OCI-LY7 (cell line): Measurements from ENCODE around the gene REEP6. TPM values are rescaled to one million over a fixed set of nuclear protein-coding genes. Genes with fewer than 3 reads are reported as not detected.

ENCODE experiments used
- BruUV-seq: library from RNA; stranded (reverse); fragments of 400-500 nt; replicated peaks from 2 replicates; lab custom pipeline; 2021; lab: Mats Ljungman, UMichigan
- CTCF ChIA-PET: fragments of 300-600 bp; sonication (Branson Sonifier 250); formaldehyde crosslinking; loops from one replicate; lab custom pipeline; 2022; ENCODE audit warnings: antibody characterized with exemption; ENCODE audit not compliant: unreplicated experiment; lab: Charles Lee
- POLR2A ChIA-PET: fragments of 300-600 bp; sonication (Branson Sonifier 250); formaldehyde crosslinking; loops from one replicate; lab custom pipeline; 2022; ENCODE audit warnings: antibody characterized with exemption; lab: Charles Lee
- DNase-seq: peaks from one replicate; pipeline ENCODE4 v3.0.0-alpha.2; 2015; ENCODE audit warnings: low spot score
- H2AFZ ChIP-seq: fragments of 200-600 bp; sonication (generic), shearing (Covaris generic); 2 replicates; pipeline ENCODE4 v1.6.1; 2014; ENCODE audit warnings: mild to moderate bottlenecking, antibody characterized with exemption, low read length, moderate library complexity
- H3K27ac ChIP-seq: fragments of 200-600 bp; sonication (generic); 2 replicates; pipeline ENCODE4 v1.5.1; 2014; ENCODE audit warnings: mixed run types, low read depth, mild to moderate bottlenecking, moderate library complexity, low read length, inconsistent platforms; ENCODE audit not compliant: poor library complexity, severe bottlenecking
- H3K36me3 ChIP-seq: fragments of 200-600 bp; sonication (generic); 2 replicates; pipeline ENCODE4 v1.6.1; 2014; ENCODE audit warnings: mild to moderate bottlenecking, antibody characterized with exemption, low read length, moderate library complexity, mixed read lengths; ENCODE audit not compliant: insufficient read depth
- H3K4me1 ChIP-seq: fragments of 200-600 bp; sonication (generic); 2 replicates; pipeline ENCODE4 v1.5.1; 2014; ENCODE audit warnings: mild to moderate bottlenecking, low read length; ENCODE audit not compliant: insufficient read depth, poor library complexity, severe bottlenecking
- H3K4me2 ChIP-seq: fragments of 200-600 bp; sonication (generic); 2 replicates; pipeline ENCODE4 v1.6.1; 2014; ENCODE audit warnings: mild to moderate bottlenecking, low read length
- H3K4me3 ChIP-seq: fragments of 200-600 bp; sonication (generic); 2 replicates; pipeline ENCODE4 v1.5.1; 2014; ENCODE audit warnings: mild to moderate bottlenecking, low read depth, low read length; ENCODE audit not compliant: poor library complexity, severe bottlenecking
- H3K79me2 ChIP-seq: fragments of 200-600 bp; sonication (generic); 2 replicates; pipeline ENCODE4 v1.6.1; 2016; ENCODE audit warnings: low read depth, mild to moderate bottlenecking, low read length, moderate library complexity, mixed read lengths; ENCODE audit not compliant: insufficient read depth
- H3K9me2 ChIP-seq: fragments of 200-600 bp; sonication (generic); 2 replicates; pipeline ENCODE4 v1.6.1; 2016; ENCODE audit warnings: mild to moderate bottlenecking, low read length, mixed read lengths; ENCODE audit not compliant: insufficient read depth
- H3K9me3 ChIP-seq: fragments of 200-600 bp; sonication (generic); 2 replicates; pipeline ENCODE4 v1.6.1; 2014; ENCODE audit warnings: mild to moderate bottlenecking, mixed run types, low read length, mixed read lengths
- H4K20me1 ChIP-seq: fragments of 200-600 bp; sonication (generic); 2 replicates; pipeline ENCODE4 v1.6.1; 2014; ENCODE audit warnings: mild to moderate bottlenecking, antibody characterized with exemption, low read length, moderate library complexity, mixed read lengths; ENCODE audit not compliant: insufficient read depth
- EZH2phosphoT487 ChIP-seq: fragments of 200-600 bp; sonication (generic); IDR thresholded peaks from 2 replicates; pipeline ENCODE4 v1.6.1; 2018; ENCODE audit warnings: low read depth, borderline replicate concordance, mild to moderate bottlenecking, mixed run types, antibody characterized with exemption, low read length, moderate library complexity, mixed read lengths
- intact Hi-C: fragments of 100-400 bp; cut with micrococcal nuclease; formaldehyde crosslinking; loops from one replicate; pipeline ENCODE4 v1.10.0; 2022; ENCODE audit not compliant: unreplicated experiment
- total RNA-seq, 2 experiments: library from RNA; depleted of rRNA in 1 of 2; stranded (reverse); fragments of >200 nt in 1 of 2; shearing (Covaris generic) in 1 of 2; gene quantifications; 2 replicates each; pipeline ENCODE4 v1.2.3, GENCODE V29; 2014 to 2022
- TF ChIP-seq, protein P1 (sequence below): fragments of 200-600 bp; sonication (generic); conservative IDR thresholded peaks from 2 replicates; pipeline ENCODE4 v1.5.1; 2014; ENCODE audit warnings: mild to moderate bottlenecking, antibody characterized with exemption, low read length, moderate library complexity, mixed read lengths

The REEP6 gene
- total RNA-seq, 2 experiments from 2014 or later = 1.3 to 3.6 TPM

DNA sequence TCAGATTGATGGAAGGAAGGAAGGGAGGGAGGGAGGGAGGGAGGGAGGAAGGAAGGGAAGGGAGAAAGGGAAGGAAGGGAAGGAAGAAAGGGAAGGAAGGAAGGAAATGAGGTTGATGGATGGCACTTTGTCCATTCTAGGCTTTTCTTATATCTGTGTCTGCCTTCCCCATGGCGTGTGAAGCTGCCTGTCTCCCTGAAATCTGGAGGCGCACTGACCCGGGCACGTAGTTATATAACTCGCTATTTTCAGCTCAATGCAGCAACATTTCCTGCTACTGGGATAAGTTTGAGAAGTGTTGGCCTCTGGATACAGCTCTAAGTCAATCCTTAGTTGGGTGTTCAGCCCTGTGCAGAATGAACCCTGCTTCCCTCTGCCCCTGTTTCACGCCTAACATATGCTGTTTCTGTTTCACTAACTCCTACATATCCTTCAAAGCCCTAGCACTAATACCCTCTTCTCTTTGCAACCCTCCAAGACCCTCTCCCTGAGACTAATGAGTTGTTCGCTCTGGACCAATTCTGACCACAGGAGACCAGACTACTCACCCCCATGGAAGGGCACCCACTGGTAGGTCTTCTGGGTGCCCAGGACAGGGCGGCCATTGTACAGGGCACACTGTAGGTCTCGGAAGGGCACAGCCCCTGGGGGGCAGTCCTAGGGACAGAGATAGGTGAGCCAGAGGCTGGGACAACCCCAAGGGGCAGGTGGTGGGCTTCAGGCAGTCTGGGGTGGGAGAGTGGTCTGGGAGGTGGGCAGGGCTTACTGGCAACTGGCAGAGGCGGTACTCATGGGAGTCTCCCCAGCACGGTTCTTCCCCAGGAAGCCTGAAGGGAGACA lies 18.8 kb downstream of the REEP6 start:
- H3K4me3 ChIP-seq = no peak overlapping the region
- H3K9me2 ChIP-seq = no peaks in the 10 kb centered on the region
- H2AFZ ChIP-seq = no peak overlapping the region
- ChIA-PET CTCF (no interaction called here), POLR2A (interaction anchor here (0.7 kb wide), 1 partner anchor 322 kb away, joined by 5 read pairs; no protein-coding TSS in a partner anchor)
- H3K4me2 ChIP-seq = no peak overlapping the region
- TF ChIP-seq EZH2phosphoT487 = no peak
- TF ChIP-seq, protein P1, sequence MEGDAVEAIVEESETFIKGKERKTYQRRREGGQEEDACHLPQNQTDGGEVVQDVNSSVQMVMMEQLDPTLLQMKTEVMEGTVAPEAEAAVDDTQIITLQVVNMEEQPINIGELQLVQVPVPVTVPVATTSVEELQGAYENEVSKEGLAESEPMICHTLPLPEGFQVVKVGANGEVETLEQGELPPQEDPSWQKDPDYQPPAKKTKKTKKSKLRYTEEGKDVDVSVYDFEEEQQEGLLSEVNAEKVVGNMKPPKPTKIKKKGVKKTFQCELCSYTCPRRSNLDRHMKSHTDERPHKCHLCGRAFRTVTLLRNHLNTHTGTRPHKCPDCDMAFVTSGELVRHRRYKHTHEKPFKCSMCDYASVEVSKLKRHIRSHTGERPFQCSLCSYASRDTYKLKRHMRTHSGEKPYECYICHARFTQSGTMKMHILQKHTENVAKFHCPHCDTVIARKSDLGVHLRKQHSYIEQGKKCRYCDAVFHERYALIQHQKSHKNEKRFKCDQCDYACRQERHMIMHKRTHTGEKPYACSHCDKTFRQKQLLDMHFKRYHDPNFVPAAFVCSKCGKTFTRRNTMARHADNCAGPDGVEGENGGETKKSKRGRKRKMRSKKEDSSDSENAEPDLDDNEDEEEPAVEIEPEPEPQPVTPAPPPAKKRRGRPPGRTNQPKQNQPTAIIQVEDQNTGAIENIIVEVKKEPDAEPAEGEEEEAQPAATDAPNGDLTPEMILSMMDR = no peak
- no peaks in the 10 kb centered on the region for H3K9me3 ChIP-seq
- no peaks in the 10 kb centered on the region for H3K36me3 ChIP-seq
- intact Hi-C loops = no loop called here
- BruUV-seq = no TSS peak
- peaks cover 4% of the 10 kb centered on the region for H3K4me1 ChIP-seq
- H4K20me1 ChIP-seq = no peaks in the 10 kb centered on the region
- DNase-seq = no peak
- no peak overlapping the region for H3K27ac ChIP-seq
- no peaks in the 10 kb centered on the region for H3K79me2 ChIP-seq

DNA sequence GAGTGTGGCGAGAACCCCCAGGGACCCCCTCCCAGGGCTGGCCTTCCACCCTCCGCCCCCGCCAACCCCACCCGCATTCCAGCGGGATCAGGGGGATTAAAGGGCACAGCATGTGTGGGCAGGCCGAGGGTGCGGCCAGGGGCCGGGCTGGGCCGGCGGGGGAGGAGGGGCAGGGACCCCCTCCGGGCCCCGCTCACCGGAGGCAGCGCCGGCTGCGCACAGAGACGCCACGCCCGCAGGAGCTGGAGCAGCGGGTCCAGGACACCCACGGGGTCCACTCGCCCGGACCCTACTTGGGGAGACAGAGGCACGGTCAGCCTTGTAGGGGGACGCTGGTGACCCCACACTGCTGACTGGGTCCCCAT lies 19.4 kb downstream of the REEP6 start:
- ChIA-PET POLR2A (no interaction called here), CTCF (no interaction called here)
- Histone ChIP-seq H3K9me3 (no peaks in the 10 kb centered on the region), H3K79me2 (no peaks in the 10 kb centered on the region), H3K27ac (no peak overlapping the region), H3K4me2 (no peak overlapping the region), H2AFZ (no peak overlapping the region), H3K36me3 (no peaks in the 10 kb centered on the region), H3K4me3 (no peak overlapping the region), H3K4me1 (peaks cover 4% of the 10 kb centered on the region), H4K20me1 (no peaks in the 10 kb centered on the region), H3K9me2 (no peaks in the 10 kb centered on the region)
- TF ChIP-seq, protein P1 = no peak
- no peak for TF ChIP-seq EZH2phosphoT487
- DNase-seq = no peak
- intact Hi-C loops = no loop called here
- BruUV-seq = no TSS peak

DNA sequence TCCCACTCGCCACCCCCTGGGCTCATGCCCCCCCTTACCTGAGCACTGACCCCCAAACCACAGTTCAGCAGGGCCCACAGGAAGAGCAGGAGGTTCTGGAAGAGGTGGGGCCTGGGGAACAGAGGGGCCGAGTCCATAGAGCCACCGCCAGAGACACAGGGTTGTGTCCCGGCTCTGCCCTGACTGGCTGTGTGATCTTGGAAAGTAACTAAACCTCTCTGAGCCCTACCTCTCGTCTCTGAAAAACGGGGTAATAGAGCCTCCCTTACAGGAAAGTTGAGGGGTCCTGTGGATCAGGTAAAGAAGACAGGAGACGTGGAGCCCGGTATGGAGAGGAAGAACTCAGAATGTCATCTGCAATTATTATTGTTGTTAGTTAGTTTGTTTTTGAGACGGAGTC lies 19.8 kb downstream of the REEP6 start:
- Histone ChIP-seq H3K9me3 (no peaks in the 10 kb centered on the region), H3K9me2 (no peaks in the 10 kb centered on the region), H3K27ac (no peak overlapping the region), H3K36me3 (no peaks in the 10 kb centered on the region), H3K4me2 (no peak overlapping the region), H3K4me1 (peaks cover 4% of the 10 kb centered on the region), H4K20me1 (no peaks in the 10 kb centered on the region), H3K79me2 (no peaks in the 10 kb centered on the region), H3K4me3 (no peak overlapping the region), H2AFZ (no peak overlapping the region)
- no peak for DNase-seq
- intact Hi-C loops = no loop called here
- POLR2A ChIA-PET = no interaction called here
- TF ChIP-seq EZH2phosphoT487 = no peak
- TF ChIP-seq, protein P1 = no peak
- CTCF ChIA-PET = no interaction called here
- BruUV-seq = no TSS peak
